GM18520 (cell line): ENCODE measurements around the gene SCN11A.

Experiments
- ATAC-seq: cut with Tn5 transposase; IDR thresholded peaks from one replicate; pipeline ENCODE4 v1.9.1; 2021; ENCODE audit not compliant: unreplicated experiment

The SCN11A gene

GRCh38 chr3:39051649-39052561, at the start of gene SCN11A, which contains the start of gene WDR48:
Gene SCN11A (minus strand): TSS chr3:39051944. CDS start chr3:38950362, 101,582 bp downstream.
Gene WDR48 (plus strand): TSS chr3:39052016. CDS start chr3:39052026, 10 bp downstream.
- peak; percentile 93 for ATAC-seq

GRCh38 chr3:39101022-39101689, 49.4 kb upstream of the SCN11A start:
- no peak for ATAC-seq

GRCh38 chr3:39100500-39100886, 48.7 kb upstream of the SCN11A start:
- no peak for ATAC-seq

- no peak for ATAC-seq
Observed at GRCh38 chr3:39099738-39100499, 48.2 kb upstream of the SCN11A start.

- no peak for ATAC-seq
Observed at GRCh38 chr3:39099242-39099641, 47.5 kb upstream of the SCN11A start.

GRCh38 chr3:39098473-39099000, 46.8 kb upstream of the SCN11A start:
- no peak for ATAC-seq

- ATAC-seq: no peak
Observed at GRCh38 chr3:39097716-39098472, 46.1 kb upstream of the SCN11A start.

GRCh38 chr3:39096775-39097174, 45.0 kb upstream of the SCN11A start:
- no peak for ATAC-seq

GRCh38 chr3:39095778-39096177, 44.0 kb upstream of the SCN11A start:
- no peak for ATAC-seq

GRCh38 chr3:39094851-39095677, 43.3 kb upstream of the SCN11A start:
- no peak for ATAC-seq

GRCh38 chr3:39090922-39091321, 39.2 kb upstream of the SCN11A start:
- no peak for ATAC-seq

- no peak for ATAC-seq
Observed at GRCh38 chr3:39088889-39089288, 37.1 kb upstream of the SCN11A start.

GRCh38 chr3:39088456-39088855, 36.7 kb upstream of the SCN11A start:
- ATAC-seq: no peak

- no peak for ATAC-seq
Observed at GRCh38 chr3:39086144-39086543, 34.4 kb upstream of the SCN11A start.

GRCh38 chr3:39082666-39083313, 31.0 kb upstream of the SCN11A start:
- ATAC-seq: no peak

- no peak for ATAC-seq
Observed at GRCh38 chr3:39080026-39080425, 28.3 kb upstream of the SCN11A start.

GRCh38 chr3:39079530-39079929, 27.8 kb upstream of the SCN11A start:
- no peak for ATAC-seq

- no peak for ATAC-seq
Observed at GRCh38 chr3:39075910-39076309, 24.2 kb upstream of the SCN11A start.

- ATAC-seq: no peak
Observed at GRCh38 chr3:39068556-39068955, 16.8 kb upstream of the SCN11A start.
